IPS-18a (cell line): ENCODE measurements around the gene ESR1.
"Not testable (repeated sequence)": the region's sequence is repeated elsewhere in the genome, so short reads cannot be mapped to it uniquely, and the experiment has no call there.

Experiments used
- H3K27ac ChIP-seq: one replicate; pipeline ENCODE4 v1.5.1; 2013; ENCODE audit warnings: low read length
- H3K27me3 ChIP-seq: one replicate; pipeline ENCODE4 v1.6.1; 2013; ENCODE audit warnings: mild to moderate bottlenecking, low read length; ENCODE audit not compliant: control insufficient read depth, insufficient read depth
- H3K36me3 ChIP-seq: one replicate; pipeline ENCODE4 v1.6.1; 2013; ENCODE audit warnings: low read depth, low read length; ENCODE audit not compliant: control insufficient read depth
- H3K4me1 ChIP-seq: one replicate; pipeline ENCODE4 v1.6.1; 2013; ENCODE audit warnings: low read depth, low read length; ENCODE audit not compliant: control insufficient read depth
- H3K4me3 ChIP-seq: one replicate; pipeline ENCODE4 v1.5.1; 2013; ENCODE audit warnings: low read length
- H3K9ac ChIP-seq: one replicate; pipeline ENCODE4 v1.6.1; 2013; ENCODE audit warnings: mild to moderate bottlenecking, low read length, moderate library complexity
- H3K9me3 ChIP-seq: one replicate; pipeline ENCODE4 v1.6.1; 2013; ENCODE audit warnings: low read depth, low read length; ENCODE audit not compliant: control insufficient read depth

ESR1 gene

GRCh38 chr6:152059909-152060308 is 252.4 kb downstream of the ESR1 start:
- H3K9ac ChIP-seq = no peak overlapping the region
- no peaks in the 10 kb centered on the region for H3K36me3 ChIP-seq
- H3K27me3 ChIP-seq = no peaks in the 10 kb centered on the region
- no peaks in the 10 kb centered on the region for H3K9me3 ChIP-seq
- peaks cover 8% of the 10 kb centered on the region for H3K4me1 ChIP-seq
- no peak overlapping the region for H3K27ac ChIP-seq
- no peak overlapping the region for H3K4me3 ChIP-seq

DNA sequence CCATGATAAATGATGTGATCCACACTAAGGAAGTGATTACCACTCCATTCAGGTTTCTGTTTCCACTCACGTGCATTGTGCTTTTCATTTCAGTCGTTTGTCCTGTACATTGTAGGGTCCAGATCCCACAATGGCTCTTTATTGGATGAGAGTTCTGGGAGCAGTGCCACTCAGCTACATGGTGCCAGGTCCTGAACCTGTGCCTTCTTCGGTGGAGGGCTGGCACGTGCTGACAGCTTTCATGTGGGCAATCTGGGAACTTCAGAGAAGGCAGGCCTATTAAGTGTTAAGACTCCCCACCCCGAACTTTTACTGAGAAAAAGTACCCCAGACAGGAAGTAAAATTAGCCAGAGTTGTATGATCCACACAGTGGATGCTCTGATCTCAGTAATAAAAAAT is 255.0 kb downstream of the ESR1 start:
- Histone ChIP-seq H3K4me3 (no peak overlapping the region), H3K27me3 (no peaks in the 10 kb centered on the region), H3K27ac (no peak overlapping the region), H3K9me3 (no peaks in the 10 kb centered on the region), H3K36me3 (no peaks in the 10 kb centered on the region), H3K4me1 (peaks cover 13% of the 10 kb centered on the region), H3K9ac (no peak overlapping the region)

GRCh38 chr6:152063170-152063921 is 255.9 kb downstream of the ESR1 start:
- Histone ChIP-seq H3K36me3 (no peaks in the 10 kb centered on the region), H3K9me3 (no peaks in the 10 kb centered on the region), H3K27ac (no peak overlapping the region), H3K27me3 (no peaks in the 10 kb centered on the region), H3K4me3 (no peak overlapping the region), H3K9ac (no peak overlapping the region), H3K4me1 (peaks cover 5% of the 10 kb centered on the region)

- Histone ChIP-seq H3K27me3 (no peaks in the 10 kb centered on the region), H3K4me3 (no peak overlapping the region), H3K36me3 (no peaks in the 10 kb centered on the region), H3K9me3 (no peaks in the 10 kb centered on the region), H3K9ac (no peak overlapping the region), H3K4me1 (peaks cover 5% of the 10 kb centered on the region), H3K27ac (no peak overlapping the region)
Measured at GRCh38 chr6:152068622-152069261, 261.3 kb downstream of the ESR1 start.

DNA sequence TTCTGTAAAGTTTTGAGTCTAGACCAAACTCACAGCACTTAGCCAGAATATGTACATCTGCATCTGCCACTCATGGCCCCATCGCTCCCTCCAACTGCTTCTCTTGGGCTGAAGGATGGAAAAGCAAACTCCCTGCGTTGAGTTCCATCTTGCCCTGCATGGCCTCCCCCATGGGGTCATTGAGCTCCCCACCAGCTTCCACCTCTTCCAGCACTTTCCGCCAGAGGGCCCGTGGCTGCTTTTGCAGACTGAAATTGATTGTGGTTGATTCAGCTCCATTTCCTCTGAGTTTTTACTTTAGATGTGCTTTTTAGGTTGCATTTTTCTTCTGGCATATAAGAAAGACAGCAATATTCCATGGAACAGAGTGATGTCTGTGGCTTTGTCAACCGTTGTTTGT is 263.1 kb downstream of the ESR1 start:
- Histone ChIP-seq H3K9ac (no peak overlapping the region), H3K4me1 (peaks cover 5% of the 10 kb centered on the region), H3K27me3 (no peaks in the 10 kb centered on the region), H3K4me3 (no peak overlapping the region), H3K36me3 (no peaks in the 10 kb centered on the region), H3K9me3 (peaks cover 4% of the 10 kb centered on the region), H3K27ac (no peak overlapping the region)

DNA sequence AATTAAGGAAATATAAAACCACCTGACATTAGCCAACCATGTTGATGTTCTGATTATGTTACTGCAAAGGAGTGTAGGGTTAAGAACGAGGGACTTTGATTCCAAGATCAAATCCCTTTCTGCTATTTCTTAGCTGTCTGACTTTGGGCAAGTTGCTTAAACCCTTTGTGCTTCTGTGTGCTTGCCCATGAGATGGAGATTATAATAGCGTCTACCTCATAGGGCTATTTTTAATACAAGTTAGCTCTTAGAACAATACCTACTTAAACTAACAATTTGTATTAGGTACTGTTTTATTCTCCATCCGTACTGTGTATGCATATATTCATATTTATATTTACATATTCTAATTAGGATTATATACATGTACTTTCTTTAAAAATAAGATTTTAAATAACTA is 263.8 kb downstream of the ESR1 start:
- no peaks in the 10 kb centered on the region for H3K27me3 ChIP-seq
- no peak overlapping the region for H3K9ac ChIP-seq
- peaks cover 8% of the 10 kb centered on the region for H3K9me3 ChIP-seq
- no peak overlapping the region for H3K27ac ChIP-seq
- no peak overlapping the region for H3K4me3 ChIP-seq
- no peaks in the 10 kb centered on the region for H3K36me3 ChIP-seq
- H3K4me1 ChIP-seq = peaks cover 4% of the 10 kb centered on the region

DNA sequence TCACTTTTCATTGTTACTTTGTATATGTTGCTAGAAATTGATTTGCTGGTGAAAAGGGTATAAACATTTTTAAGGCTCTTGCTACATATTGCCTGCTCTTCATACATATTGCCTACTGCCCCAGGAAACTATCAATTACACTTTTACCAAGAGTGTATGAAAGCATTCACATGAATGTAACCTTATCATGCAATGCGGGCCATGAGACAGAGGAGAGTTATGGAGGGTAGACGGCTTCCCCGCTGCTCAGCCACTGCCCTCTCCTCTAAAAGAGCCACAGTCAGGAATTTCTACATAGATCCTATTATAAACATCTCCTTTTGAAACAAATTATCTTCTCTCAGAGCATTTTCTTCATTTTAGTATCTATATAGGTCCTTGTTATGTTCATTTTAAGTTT is 264.4 kb downstream of the ESR1 start:
- Histone ChIP-seq H3K9ac (no peak overlapping the region), H3K9me3 (peaks cover 8% of the 10 kb centered on the region), H3K27ac (no peak overlapping the region), H3K36me3 (no peaks in the 10 kb centered on the region), H3K27me3 (no peaks in the 10 kb centered on the region), H3K4me1 (no peaks in the 10 kb centered on the region), H3K4me3 (no peak overlapping the region)

GRCh38 chr6:152076242-152076641 is 268.8 kb downstream of the ESR1 start:
- not testable (repeated sequence) for H3K27ac ChIP-seq, H3K9ac ChIP-seq, H3K4me1 ChIP-seq, H3K27me3 ChIP-seq, H3K4me3 ChIP-seq, H3K9me3 ChIP-seq, H3K36me3 ChIP-seq

- H3K36me3 ChIP-seq = no peaks in the 10 kb centered on the region
Measured at GRCh38 chr6:152078001-152078400, 270.5 kb downstream of the ESR1 start.

GRCh38 chr6:152078804-152079203 is 271.3 kb downstream of the ESR1 start:
- Histone ChIP-seq H3K4me3 (no peak overlapping the region), H3K9ac (no peak overlapping the region), H3K27ac (no peak overlapping the region), H3K4me1 (no peaks in the 10 kb centered on the region), H3K27me3 (no peaks in the 10 kb centered on the region), H3K36me3 (no peaks in the 10 kb centered on the region), H3K9me3 (peaks cover 8% of the 10 kb centered on the region)

More at GRCh38 chr6:152078001-152078400, 270.5 kb downstream of the ESR1 start:
- H3K27me3 ChIP-seq = no peaks in the 10 kb centered on the region
- H3K4me3 ChIP-seq = no peak overlapping the region
- no peaks in the 10 kb centered on the region for H3K4me1 ChIP-seq
- H3K9ac ChIP-seq = no peak overlapping the region
- H3K9me3 ChIP-seq = peaks cover 8% of the 10 kb centered on the region
- no peak overlapping the region for H3K27ac ChIP-seq

- Histone ChIP-seq H3K27me3 (no peaks in the 10 kb centered on the region), H3K4me1 (no peaks in the 10 kb centered on the region), H3K9me3 (no peaks in the 10 kb centered on the region), H3K4me3 (no peak overlapping the region), H3K27ac (no peak overlapping the region), H3K36me3 (no peaks in the 10 kb centered on the region), H3K9ac (no peak overlapping the region)
Measured at GRCh38 chr6:152085451-152085921, 278.0 kb downstream of the ESR1 start.
